Measurements from ENCODE around the gene DYNC1I1. TPM values are rescaled to one million over a fixed set of nuclear protein-coding genes. Genes with fewer than 3 reads are reported as not detected.

DYNC1I1 gene
- total RNA-seq, 1 donor from 2014 or later: 0.79 TPM

DNA sequence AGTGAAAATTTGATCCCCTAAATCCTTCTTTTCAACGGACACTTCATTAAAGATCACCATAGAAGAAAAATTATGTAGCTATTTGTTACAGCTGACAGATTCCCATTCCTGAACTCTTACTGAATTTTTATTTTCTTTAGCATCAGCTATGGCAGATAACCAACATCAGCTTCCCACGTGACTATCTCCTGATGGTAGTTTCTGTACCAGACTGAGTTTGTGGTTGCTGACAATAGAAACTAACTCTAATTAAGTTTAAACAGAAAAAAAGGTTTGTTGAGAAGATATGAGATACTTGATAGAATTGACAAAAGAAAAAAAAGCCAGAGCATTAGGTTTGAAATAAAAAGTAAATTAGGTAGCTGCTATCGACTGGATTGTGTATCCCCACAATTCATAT, 101.8 kb downstream of the DYNC1I1 start:
- Mint-ChIP-seq H3K36me3 (no peaks in the 10 kb centered on the region), H3K9me3 (peaks cover 2% of the 10 kb centered on the region), H3K4me3 (no peak overlapping the region), H3K27ac (no peak overlapping the region), H3K27me3 (ENCODE audit: insufficient read depth, low read depth) (peaks cover 3% of the 10 kb centered on the region), H3K4me1 (no peaks in the 10 kb centered on the region)
- Histone ChIP-seq H3K9me3 (ENCODE audit: low read depth) (no peaks in the 10 kb centered on the region), H3K4me1 (no peaks in the 10 kb centered on the region), H3K4me2 (no peak overlapping the region), H4K20me1 (ENCODE audit: low read depth) (no peaks in the 10 kb centered on the region), H3K4me3 (no peak overlapping the region), H3K9ac (no peak overlapping the region), H2AFZ (replicated peaks) (no peak overlapping the region), H3K36me3 (no peaks in the 10 kb centered on the region), H3F3A (ENCODE audit: low read depth) (no peaks in the 10 kb centered on the region), H3K79me2 (ENCODE audit: low read depth) (no peaks in the 10 kb centered on the region), H3K27me3 (no peaks in the 10 kb centered on the region), H3K27ac (no peak overlapping the region)
- no peak for DNase-seq (ENCODE audit: low spot score)
- TF ChIP-seq EZH2 (IDR thresholded peaks at IDR 0.05): no peak
- TF ChIP-seq, protein P1, sequence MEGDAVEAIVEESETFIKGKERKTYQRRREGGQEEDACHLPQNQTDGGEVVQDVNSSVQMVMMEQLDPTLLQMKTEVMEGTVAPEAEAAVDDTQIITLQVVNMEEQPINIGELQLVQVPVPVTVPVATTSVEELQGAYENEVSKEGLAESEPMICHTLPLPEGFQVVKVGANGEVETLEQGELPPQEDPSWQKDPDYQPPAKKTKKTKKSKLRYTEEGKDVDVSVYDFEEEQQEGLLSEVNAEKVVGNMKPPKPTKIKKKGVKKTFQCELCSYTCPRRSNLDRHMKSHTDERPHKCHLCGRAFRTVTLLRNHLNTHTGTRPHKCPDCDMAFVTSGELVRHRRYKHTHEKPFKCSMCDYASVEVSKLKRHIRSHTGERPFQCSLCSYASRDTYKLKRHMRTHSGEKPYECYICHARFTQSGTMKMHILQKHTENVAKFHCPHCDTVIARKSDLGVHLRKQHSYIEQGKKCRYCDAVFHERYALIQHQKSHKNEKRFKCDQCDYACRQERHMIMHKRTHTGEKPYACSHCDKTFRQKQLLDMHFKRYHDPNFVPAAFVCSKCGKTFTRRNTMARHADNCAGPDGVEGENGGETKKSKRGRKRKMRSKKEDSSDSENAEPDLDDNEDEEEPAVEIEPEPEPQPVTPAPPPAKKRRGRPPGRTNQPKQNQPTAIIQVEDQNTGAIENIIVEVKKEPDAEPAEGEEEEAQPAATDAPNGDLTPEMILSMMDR (IDR thresholded peaks at IDR 0.05): no peak
- no peak for TF ChIP-seq EZH2phosphoT487 (IDR thresholded peaks at IDR 0.05)

- Mint-ChIP-seq H3K9me3 (peaks cover 2% of the 10 kb centered on the region), H3K27me3 (ENCODE audit: insufficient read depth, low read depth) (peaks cover 3% of the 10 kb centered on the region), H3K4me3 (no peak overlapping the region), H3K27ac (no peak overlapping the region), H3K36me3 (no peaks in the 10 kb centered on the region), H3K4me1 (no peaks in the 10 kb centered on the region)
- Histone ChIP-seq H3K4me3 (no peak overlapping the region), H3K4me2 (no peak overlapping the region), H2AFZ (replicated peaks) (no peak overlapping the region), H3F3A (ENCODE audit: low read depth) (no peaks in the 10 kb centered on the region), H3K79me2 (ENCODE audit: low read depth) (no peaks in the 10 kb centered on the region), H3K27ac (no peak overlapping the region), H3K36me3 (no peaks in the 10 kb centered on the region), H3K27me3 (no peaks in the 10 kb centered on the region), H4K20me1 (ENCODE audit: low read depth) (no peaks in the 10 kb centered on the region), H3K9ac (no peak overlapping the region), H3K9me3 (ENCODE audit: low read depth) (no peaks in the 10 kb centered on the region), H3K4me1 (no peaks in the 10 kb centered on the region)
- TF ChIP-seq, protein P1 (IDR thresholded peaks at IDR 0.05): no peak
- TF ChIP-seq EZH2 (IDR thresholded peaks at IDR 0.05): no peak
- TF ChIP-seq EZH2phosphoT487 (IDR thresholded peaks at IDR 0.05): no peak
- no peak for DNase-seq (ENCODE audit: low spot score)
Measured at GRCh38 chr7:95874541-95875265, 102.3 kb downstream of the DYNC1I1 start.

GRCh38 chr7:95875519-95875918, 103.2 kb downstream of the DYNC1I1 start:
- no peaks in the 10 kb centered on the region for H3K9me3 ChIP-seq (ENCODE audit: low read depth)
- H3K27me3 ChIP-seq: no peaks in the 10 kb centered on the region
- H3K4me3 ChIP-seq: no peak overlapping the region
- no peaks in the 10 kb centered on the region for H3F3A ChIP-seq (ENCODE audit: low read depth)
- H3K4me1 ChIP-seq: no peaks in the 10 kb centered on the region
- H3K9me3 Mint-ChIP-seq: peaks cover 2% of the 10 kb centered on the region
- no peaks in the 10 kb centered on the region for H3K79me2 ChIP-seq (ENCODE audit: low read depth)
- H3K27ac Mint-ChIP-seq: no peak overlapping the region
- no peak overlapping the region for H3K9ac ChIP-seq
- no peaks in the 10 kb centered on the region for H3K4me1 Mint-ChIP-seq
- H3K36me3 ChIP-seq: no peaks in the 10 kb centered on the region
- TF ChIP-seq, protein P1 (IDR thresholded peaks at IDR 0.05): no peak
- no peak for TF ChIP-seq EZH2 (IDR thresholded peaks at IDR 0.05)
- TF ChIP-seq EZH2phosphoT487 (IDR thresholded peaks at IDR 0.05): no peak
- peaks cover 3% of the 10 kb centered on the region for H3K27me3 Mint-ChIP-seq (ENCODE audit: insufficient read depth, low read depth)
- no peak overlapping the region for H3K4me2 ChIP-seq
- H3K4me3 Mint-ChIP-seq: no peak overlapping the region
- no peak overlapping the region for H3K27ac ChIP-seq
- H4K20me1 ChIP-seq (ENCODE audit: low read depth): no peaks in the 10 kb centered on the region
- no peak for DNase-seq (ENCODE audit: low spot score)
- no peaks in the 10 kb centered on the region for H3K36me3 Mint-ChIP-seq
- no peak overlapping the region for H2AFZ ChIP-seq (replicated peaks)
